Measurements from ENCODE around the gene EPM2A.
A peak's percentile ranks its signal among the peaks of the same experiment; 100 is the strongest.

EPM2A gene

GRCh38 chr6:145733810-145734209 is 1.5 kb downstream of the EPM2A start:
- Histone ChIP-seq H3K9ac (0 out of 2 replicates have a peak overlapping the region, but pooled peaks have one; percentile 10), H3K27ac (no peak overlapping the region; the same call in 1 of the 2 replicates), H3K4me3 (peak overlapping the region; percentile 86)

GRCh38 chr6:145733207-145733606 is 2.1 kb downstream of the EPM2A start:
- H3K4me2 ChIP-seq, result peak overlapping the region; percentile 90; the same call in 1 of the 2 replicates
- no peak overlapping the region for H3K27ac ChIP-seq
- H3K9me3 ChIP-seq, result peaks cover 33% of the 10 kb centered on the region
- H3K4me3 ChIP-seq, result no peak overlapping the region
- H3K9ac ChIP-seq, result no peak overlapping the region
- peaks cover 17% of the 10 kb centered on the region for H3K36me3 ChIP-seq
- H3K4me1 ChIP-seq, result peaks cover 39% of the 10 kb centered on the region
- no peaks in the 10 kb centered on the region for H4K20me1 ChIP-seq
- no peak for TF ChIP-seq Cebpa-rat (IDR thresholded peaks at IDR 0.05)
- no peaks in the 10 kb centered on the region for H3K27me3 ChIP-seq

More at GRCh38 chr6:145733810-145734209, 1.5 kb downstream of the EPM2A start:
- Histone ChIP-seq H3K36me3 (peaks cover 11% of the 10 kb centered on the region), H3K27me3 (no peaks in the 10 kb centered on the region), H3K4me2 (peak overlapping the region; percentile 90), H3K9me3 (peaks cover 27% of the 10 kb centered on the region), H4K20me1 (no peaks in the 10 kb centered on the region), H3K4me1 (peaks cover 39% of the 10 kb centered on the region)
- TF ChIP-seq Cebpa-rat (IDR thresholded peaks at IDR 0.05), result no peak

- H3K9ac ChIP-seq, result no peak overlapping the region
- no peaks in the 10 kb centered on the region for H3K27me3 ChIP-seq
- no peak overlapping the region for H3K27ac ChIP-seq
- peaks cover 35% of the 10 kb centered on the region for H3K4me1 ChIP-seq
- peaks cover 44% of the 10 kb centered on the region for H3K9me3 ChIP-seq
- peaks cover 23% of the 10 kb centered on the region for H3K36me3 ChIP-seq
- no peak overlapping the region for H3K4me3 ChIP-seq
- no peak overlapping the region for H3K4me2 ChIP-seq
- no peaks in the 10 kb centered on the region for H4K20me1 ChIP-seq
- TF ChIP-seq Cebpa-rat (IDR thresholded peaks at IDR 0.05), result no peak
These were observed 3.9 kb downstream of the EPM2A start for GRCh38 chr6:145731447-145731846.

GRCh38 chr6:145729887-145730286 is 5.4 kb downstream of the EPM2A start:
- peak overlapping the region; percentile 48 for H3K27ac ChIP-seq
- H3K9ac ChIP-seq, result no peak overlapping the region
- TF ChIP-seq Cebpa-rat (IDR thresholded peaks at IDR 0.05), result peak; percentile 80
- no peaks in the 10 kb centered on the region for H3K27me3 ChIP-seq
- H3K4me2 ChIP-seq, result peak overlapping the region; percentile 38
- peaks cover 44% of the 10 kb centered on the region for H3K9me3 ChIP-seq
- peaks cover 31% of the 10 kb centered on the region for H3K4me1 ChIP-seq
- no peak overlapping the region for H3K4me3 ChIP-seq
- H4K20me1 ChIP-seq, result no peaks in the 10 kb centered on the region
- peaks cover 23% of the 10 kb centered on the region for H3K36me3 ChIP-seq

- H4K20me1 ChIP-seq, result no peaks in the 10 kb centered on the region
These were observed 6.6 kb downstream of the EPM2A start for GRCh38 chr6:145728444-145729385.

GRCh38 chr6:145727817-145728388 is 7.4 kb downstream of the EPM2A start:
- Histone ChIP-seq H3K9me3 (peaks cover 50% of the 10 kb centered on the region), H3K4me2 (no peak overlapping the region), H3K36me3 (peaks cover 23% of the 10 kb centered on the region), H4K20me1 (no peaks in the 10 kb centered on the region), H3K4me3 (no peak overlapping the region), H3K9ac (no peak overlapping the region), H3K27me3 (no peaks in the 10 kb centered on the region), H3K27ac (no peak overlapping the region), H3K4me1 (peaks cover 20% of the 10 kb centered on the region)
- TF ChIP-seq Cebpa-rat (IDR thresholded peaks at IDR 0.05), result no peak

More at GRCh38 chr6:145728444-145729385, 6.6 kb downstream of the EPM2A start:
- Histone ChIP-seq H3K9me3 (peaks cover 47% of the 10 kb centered on the region), H3K4me2 (no peak overlapping the region), H3K36me3 (peaks cover 23% of the 10 kb centered on the region), H3K27ac (no peak overlapping the region), H3K9ac (no peak overlapping the region), H3K27me3 (no peaks in the 10 kb centered on the region), H3K4me3 (peak overlapping the region; percentile 5; the same call in 1 of the 2 replicates), H3K4me1 (peaks cover 26% of the 10 kb centered on the region)
- no peak for TF ChIP-seq Cebpa-rat (IDR thresholded peaks at IDR 0.05)

- H3K36me3 ChIP-seq, result peaks cover 28% of the 10 kb centered on the region
- H3K4me2 ChIP-seq, result no peak overlapping the region
- peaks cover 47% of the 10 kb centered on the region for H3K9me3 ChIP-seq
- peaks cover 12% of the 10 kb centered on the region for H3K4me1 ChIP-seq
- no peak for TF ChIP-seq Cebpa-rat (IDR thresholded peaks at IDR 0.05)
- H3K4me3 ChIP-seq, result no peak overlapping the region
- no peaks in the 10 kb centered on the region for H3K27me3 ChIP-seq
- H3K27ac ChIP-seq, result no peak overlapping the region
- H4K20me1 ChIP-seq, result no peaks in the 10 kb centered on the region
- H3K9ac ChIP-seq, result no peak overlapping the region
These were observed 9.8 kb downstream of the EPM2A start for GRCh38 chr6:145725570-145725969.

- H3K4me1 ChIP-seq, result no peaks in the 10 kb centered on the region
- no peaks in the 10 kb centered on the region for H4K20me1 ChIP-seq
- TF ChIP-seq Cebpa-rat (IDR thresholded peaks at IDR 0.05), result no peak
- no peak overlapping the region for H3K4me2 ChIP-seq
- no peaks in the 10 kb centered on the region for H3K27me3 ChIP-seq
- no peak overlapping the region for H3K4me3 ChIP-seq
- H3K36me3 ChIP-seq, result peaks cover 17% of the 10 kb centered on the region
- H3K9ac ChIP-seq, result no peak overlapping the region
- H3K9me3 ChIP-seq, result peaks cover 28% of the 10 kb centered on the region
- no peak overlapping the region for H3K27ac ChIP-seq
These were observed 11.7 kb downstream of the EPM2A start for GRCh38 chr6:145723646-145724045.

GRCh38 chr6:145722190-145722589 is 13.1 kb downstream of the EPM2A start:
- Histone ChIP-seq H3K27ac (no peak overlapping the region), H3K27me3 (no peaks in the 10 kb centered on the region), H3K4me1 (no peaks in the 10 kb centered on the region), H3K9ac (no peak overlapping the region), H3K4me2 (no peak overlapping the region), H3K4me3 (no peak overlapping the region), H4K20me1 (no peaks in the 10 kb centered on the region), H3K9me3 (peaks cover 13% of the 10 kb centered on the region), H3K36me3 (0 out of 2 replicates have a peak, but pooled peaks cover 6% of the 10 kb centered on the region)
- no peak for TF ChIP-seq Cebpa-rat (IDR thresholded peaks at IDR 0.05)

GRCh38 chr6:145721144-145721543 is 14.2 kb downstream of the EPM2A start:
- Histone ChIP-seq H3K27me3 (no peaks in the 10 kb centered on the region), H3K4me1 (no peaks in the 10 kb centered on the region), H3K4me2 (no peak overlapping the region), H4K20me1 (no peaks in the 10 kb centered on the region), H3K9ac (no peak overlapping the region), H3K36me3 (0 out of 2 replicates have a peak, but pooled peaks cover 6% of the 10 kb centered on the region), H3K4me3 (no peak overlapping the region), H3K27ac (no peak overlapping the region), H3K9me3 (peaks cover 19% of the 10 kb centered on the region)
- TF ChIP-seq Cebpa-rat (IDR thresholded peaks at IDR 0.05), result no peak
